Measurements from ENCODE around the gene MAP7.
"Not testable (repeated sequence)": the region's sequence is repeated elsewhere in the genome, so short reads cannot be mapped to it uniquely, and the experiment has no call there.

The MAP7 gene

DNA sequence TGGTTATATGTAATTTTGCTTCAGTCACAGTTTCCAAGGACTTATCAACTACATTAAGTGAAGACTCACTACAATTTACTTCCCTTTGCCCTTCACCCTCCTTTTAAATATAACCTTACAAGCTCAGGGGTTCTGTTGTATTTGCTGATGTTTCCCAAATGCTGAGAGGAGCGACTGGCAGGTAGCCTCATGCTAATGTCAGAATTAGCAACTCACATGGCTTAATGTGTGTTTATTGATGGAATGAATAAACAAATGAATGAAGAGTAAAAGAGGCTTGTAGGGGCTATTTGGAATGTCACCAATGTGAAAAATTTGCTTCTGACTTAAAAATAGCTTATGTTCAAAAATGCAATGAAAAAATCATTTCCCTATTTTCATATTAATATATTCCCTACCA, 41.4 kb upstream of the MAP7 start:
- no peaks in the 10 kb centered on the region for H3K79me2 ChIP-seq (ENCODE audit: low read length)
- H3F3A ChIP-seq (ENCODE audit: insufficient read depth, low read length) = peaks cover 6% of the 10 kb centered on the region
- peaks cover 22% of the 10 kb centered on the region for H3K4me1 ChIP-seq (ENCODE audit: low read length)
- no peaks in the 10 kb centered on the region for H3K36me3 ChIP-seq (replicated peaks; ENCODE audit: insufficient read depth, low read length)
- DNase-seq = no peak
- H3K9ac ChIP-seq (ENCODE audit: low read length) = no peak overlapping the region
- H3K27ac ChIP-seq (ENCODE audit: low read length) = no peak overlapping the region
- H3K4me3 ChIP-seq (ENCODE audit: low read length) = no peak overlapping the region
- TF ChIP-seq EZH2phosphoT487 (IDR thresholded peaks at IDR 0.05; ENCODE audit: low read length) = no peak
- TF ChIP-seq, protein P1, sequence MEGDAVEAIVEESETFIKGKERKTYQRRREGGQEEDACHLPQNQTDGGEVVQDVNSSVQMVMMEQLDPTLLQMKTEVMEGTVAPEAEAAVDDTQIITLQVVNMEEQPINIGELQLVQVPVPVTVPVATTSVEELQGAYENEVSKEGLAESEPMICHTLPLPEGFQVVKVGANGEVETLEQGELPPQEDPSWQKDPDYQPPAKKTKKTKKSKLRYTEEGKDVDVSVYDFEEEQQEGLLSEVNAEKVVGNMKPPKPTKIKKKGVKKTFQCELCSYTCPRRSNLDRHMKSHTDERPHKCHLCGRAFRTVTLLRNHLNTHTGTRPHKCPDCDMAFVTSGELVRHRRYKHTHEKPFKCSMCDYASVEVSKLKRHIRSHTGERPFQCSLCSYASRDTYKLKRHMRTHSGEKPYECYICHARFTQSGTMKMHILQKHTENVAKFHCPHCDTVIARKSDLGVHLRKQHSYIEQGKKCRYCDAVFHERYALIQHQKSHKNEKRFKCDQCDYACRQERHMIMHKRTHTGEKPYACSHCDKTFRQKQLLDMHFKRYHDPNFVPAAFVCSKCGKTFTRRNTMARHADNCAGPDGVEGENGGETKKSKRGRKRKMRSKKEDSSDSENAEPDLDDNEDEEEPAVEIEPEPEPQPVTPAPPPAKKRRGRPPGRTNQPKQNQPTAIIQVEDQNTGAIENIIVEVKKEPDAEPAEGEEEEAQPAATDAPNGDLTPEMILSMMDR (IDR thresholded peaks at IDR 0.05; ENCODE audit: low read length) = no peak
- TF ChIP-seq EZH2 (optimal IDR thresholded peaks at IDR 0.05; ENCODE audit: low read depth, low read length) = no peak
- H2AFZ ChIP-seq (ENCODE audit: low read length) = no peak overlapping the region
- H4K20me1 ChIP-seq (ENCODE audit: insufficient read depth, low read length) = no peaks in the 10 kb centered on the region
- H3K9me2 ChIP-seq (replicated peaks; ENCODE audit: insufficient read depth, low read length) = no peaks in the 10 kb centered on the region
- no peaks in the 10 kb centered on the region for H3K27me3 ChIP-seq (replicated peaks; ENCODE audit: insufficient read depth, low read length)
- no peak overlapping the region for H3K4me2 ChIP-seq (ENCODE audit: low read depth, low read length)
- H3K9me3 ChIP-seq (replicated peaks; ENCODE audit: insufficient read depth, low read length) = no peaks in the 10 kb centered on the region

DNA sequence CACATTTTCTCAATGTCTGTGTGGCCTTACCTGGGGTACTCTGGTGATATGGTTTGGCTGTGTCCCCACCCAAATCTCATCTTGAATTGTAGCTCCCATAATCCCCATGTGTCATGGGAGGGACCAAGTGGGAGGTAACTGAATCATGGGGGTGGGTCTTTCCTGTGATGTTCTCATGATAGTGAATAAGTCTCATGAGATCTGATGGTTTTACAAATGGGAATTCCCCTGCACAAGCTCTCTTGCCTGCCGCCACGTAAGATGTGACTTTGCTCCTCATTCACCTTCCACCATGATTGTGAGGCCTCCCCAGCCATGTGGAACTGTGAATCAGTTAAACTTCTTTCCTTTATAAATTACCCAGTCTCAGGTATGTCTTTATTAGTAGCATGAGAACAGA, 40.6 kb upstream of the MAP7 start:
- H3K4me1 ChIP-seq (ENCODE audit: low read length) = peaks cover 22% of the 10 kb centered on the region
- H3K9me3 ChIP-seq (replicated peaks; ENCODE audit: insufficient read depth, low read length); H3K9ac ChIP-seq (ENCODE audit: low read length); H3K27me3 ChIP-seq (replicated peaks; ENCODE audit: insufficient read depth, low read length); H3K4me2 ChIP-seq (ENCODE audit: low read depth, low read length); H3K36me3 ChIP-seq (replicated peaks; ENCODE audit: insufficient read depth, low read length); H3K9me2 ChIP-seq (replicated peaks; ENCODE audit: insufficient read depth, low read length); H3F3A ChIP-seq (ENCODE audit: insufficient read depth, low read length); H3K79me2 ChIP-seq (ENCODE audit: low read length); H2AFZ ChIP-seq (ENCODE audit: low read length); H3K4me3 ChIP-seq (ENCODE audit: low read length); DNase-seq; H4K20me1 ChIP-seq (ENCODE audit: insufficient read depth, low read length); H3K27ac ChIP-seq (ENCODE audit: low read length): not testable (repeated sequence)

DNA sequence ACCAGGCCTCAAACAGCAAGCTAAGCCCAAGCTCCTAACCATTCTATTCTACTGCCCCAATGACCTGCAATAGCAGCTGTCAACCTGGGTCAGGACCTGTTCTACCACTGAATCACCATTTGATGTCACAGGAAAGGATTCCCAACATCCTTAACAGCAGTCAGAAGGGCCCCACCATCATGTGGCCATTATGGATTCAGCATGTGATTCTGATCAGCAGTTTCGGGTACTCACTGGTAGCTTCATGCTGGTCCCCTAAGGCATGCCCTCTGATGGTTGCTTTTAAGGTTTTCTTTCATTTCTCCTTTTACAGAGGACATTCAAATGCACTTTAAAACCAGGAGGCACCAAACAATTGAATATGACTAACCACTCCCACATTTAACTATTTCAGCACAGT, 37.3 kb upstream of the MAP7 start:
- H3K9me2 ChIP-seq (replicated peaks; ENCODE audit: insufficient read depth, low read length) = no peaks in the 10 kb centered on the region
- no peaks in the 10 kb centered on the region for H3K36me3 ChIP-seq (replicated peaks; ENCODE audit: insufficient read depth, low read length)
- H3K79me2 ChIP-seq (ENCODE audit: low read length) = no peaks in the 10 kb centered on the region
- H3K27me3 ChIP-seq (replicated peaks; ENCODE audit: insufficient read depth, low read length) = no peaks in the 10 kb centered on the region
- no peak overlapping the region for H3K4me3 ChIP-seq (ENCODE audit: low read length)
- H3K9ac ChIP-seq (ENCODE audit: low read length) = no peak overlapping the region
- no peak for DNase-seq
- H3F3A ChIP-seq (ENCODE audit: insufficient read depth, low read length) = no peaks in the 10 kb centered on the region
- H3K27ac ChIP-seq (ENCODE audit: low read length) = no peak overlapping the region
- H4K20me1 ChIP-seq (ENCODE audit: insufficient read depth, low read length) = no peaks in the 10 kb centered on the region
- H3K4me1 ChIP-seq (ENCODE audit: low read length) = peaks cover 4% of the 10 kb centered on the region; the same call in 1 of the 2 replicates
- no peak overlapping the region for H2AFZ ChIP-seq (ENCODE audit: low read length)
- TF ChIP-seq, protein P1 (IDR thresholded peaks at IDR 0.05; ENCODE audit: low read length) = no peak
- TF ChIP-seq EZH2phosphoT487 (IDR thresholded peaks at IDR 0.05; ENCODE audit: low read length) (no peak), EZH2 (optimal IDR thresholded peaks at IDR 0.05; ENCODE audit: low read depth, low read length) (no peak)
- H3K9me3 ChIP-seq (replicated peaks; ENCODE audit: insufficient read depth, low read length) = no peaks in the 10 kb centered on the region
- H3K4me2 ChIP-seq (ENCODE audit: low read depth, low read length) = no peak overlapping the region

DNA sequence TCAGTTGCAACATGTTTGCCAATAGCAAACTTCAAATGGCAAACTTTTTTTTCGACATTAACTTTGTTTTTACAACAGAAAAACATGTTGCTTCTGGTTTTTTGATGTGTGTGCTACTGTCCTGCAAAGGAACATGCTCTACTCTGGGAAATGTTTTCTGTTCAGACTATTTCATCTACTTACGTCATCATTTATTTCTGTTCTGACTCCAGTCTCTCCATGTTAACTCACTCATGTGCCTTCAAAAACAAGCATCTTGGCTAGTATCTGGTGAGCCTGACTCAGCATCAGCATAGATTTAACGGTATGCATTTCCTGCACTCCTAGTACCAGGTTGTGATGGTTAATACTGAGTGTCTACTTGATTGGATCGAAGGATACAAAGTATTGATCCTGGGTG, 36.1 kb upstream of the MAP7 start:
- H3K36me3 ChIP-seq (replicated peaks; ENCODE audit: insufficient read depth, low read length) = no peaks in the 10 kb centered on the region
- no peaks in the 10 kb centered on the region for H3K79me2 ChIP-seq (ENCODE audit: low read length)
- H4K20me1 ChIP-seq (ENCODE audit: insufficient read depth, low read length) = no peaks in the 10 kb centered on the region
- no peaks in the 10 kb centered on the region for H3K9me2 ChIP-seq (replicated peaks; ENCODE audit: insufficient read depth, low read length)
- H2AFZ ChIP-seq (ENCODE audit: low read length) = no peak overlapping the region
- H3K4me2 ChIP-seq (ENCODE audit: low read depth, low read length) = no peak overlapping the region
- peaks cover 4% of the 10 kb centered on the region; the same call in 1 of the 2 replicates for H3K4me1 ChIP-seq (ENCODE audit: low read length)
- H3K9me3 ChIP-seq (replicated peaks; ENCODE audit: insufficient read depth, low read length) = no peaks in the 10 kb centered on the region
- H3K9ac ChIP-seq (ENCODE audit: low read length) = no peak overlapping the region
- no peak for DNase-seq
- TF ChIP-seq, protein P1 (IDR thresholded peaks at IDR 0.05; ENCODE audit: low read length) = no peak
- TF ChIP-seq EZH2phosphoT487 (IDR thresholded peaks at IDR 0.05; ENCODE audit: low read length) = no peak
- no peak for TF ChIP-seq EZH2 (optimal IDR thresholded peaks at IDR 0.05; ENCODE audit: low read depth, low read length)
- no peaks in the 10 kb centered on the region for H3K27me3 ChIP-seq (replicated peaks; ENCODE audit: insufficient read depth, low read length)
- H3K27ac ChIP-seq (ENCODE audit: low read length) = no peak overlapping the region
- no peaks in the 10 kb centered on the region for H3F3A ChIP-seq (ENCODE audit: insufficient read depth, low read length)
- no peak overlapping the region for H3K4me3 ChIP-seq (ENCODE audit: low read length)

DNA sequence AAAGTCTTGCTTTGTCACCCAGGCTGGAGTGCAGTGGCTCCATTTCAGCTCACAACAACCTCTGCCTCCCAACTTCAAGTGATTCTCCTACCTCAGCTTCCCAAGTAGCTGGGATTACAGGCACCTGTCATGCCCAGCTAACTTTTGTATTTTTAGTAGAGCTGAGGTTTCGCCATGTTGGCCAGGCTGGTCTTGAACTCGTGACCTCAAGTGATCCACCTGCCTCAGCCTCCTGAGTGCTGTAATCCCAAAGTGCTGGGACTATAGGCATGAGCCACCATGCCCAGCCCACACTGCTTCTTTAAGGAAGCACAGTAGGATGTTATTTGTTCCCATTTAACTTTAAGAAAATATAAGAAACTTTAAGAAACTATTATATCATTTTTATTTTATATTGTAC, 35.3 kb upstream of the MAP7 start:
- not testable (repeated sequence) for H2AFZ ChIP-seq (ENCODE audit: low read length); H3K4me1 ChIP-seq (ENCODE audit: low read length); H3K27me3 ChIP-seq (replicated peaks; ENCODE audit: insufficient read depth, low read length); DNase-seq; H3K27ac ChIP-seq (ENCODE audit: low read length); H3K36me3 ChIP-seq (replicated peaks; ENCODE audit: insufficient read depth, low read length); H3K4me3 ChIP-seq (ENCODE audit: low read length); H3K4me2 ChIP-seq (ENCODE audit: low read depth, low read length); H4K20me1 ChIP-seq (ENCODE audit: insufficient read depth, low read length); H3K9me2 ChIP-seq (replicated peaks; ENCODE audit: insufficient read depth, low read length); H3F3A ChIP-seq (ENCODE audit: insufficient read depth, low read length); H3K9me3 ChIP-seq (replicated peaks; ENCODE audit: insufficient read depth, low read length); H3K79me2 ChIP-seq (ENCODE audit: low read length); H3K9ac ChIP-seq (ENCODE audit: low read length)

DNA sequence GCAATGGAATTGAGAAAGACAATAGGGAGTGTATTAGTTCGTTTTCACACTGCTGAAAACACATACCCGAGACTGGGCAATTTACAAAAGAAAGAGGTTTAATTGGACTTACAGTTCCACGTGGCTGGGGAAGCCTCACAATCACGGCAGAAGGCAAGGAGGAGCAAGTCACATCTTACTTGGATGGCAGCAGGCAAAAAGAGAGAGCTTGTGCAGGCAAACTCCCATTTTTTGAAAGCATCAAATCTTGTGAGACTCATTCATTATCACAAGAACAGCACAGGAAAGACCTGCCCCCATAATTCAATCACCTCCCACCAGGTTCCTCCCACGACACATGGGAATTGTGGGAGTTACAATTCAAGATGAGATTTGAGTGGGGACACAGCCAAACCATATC, 34.1 kb upstream of the MAP7 start:
- not testable (repeated sequence) for DNase-seq; H3K9me2 ChIP-seq (replicated peaks; ENCODE audit: insufficient read depth, low read length); H3K27me3 ChIP-seq (replicated peaks; ENCODE audit: insufficient read depth, low read length); H3K9me3 ChIP-seq (replicated peaks; ENCODE audit: insufficient read depth, low read length); H3K27ac ChIP-seq (ENCODE audit: low read length); H3K9ac ChIP-seq (ENCODE audit: low read length); H3K4me1 ChIP-seq (ENCODE audit: low read length); H3F3A ChIP-seq (ENCODE audit: insufficient read depth, low read length); H2AFZ ChIP-seq (ENCODE audit: low read length); H4K20me1 ChIP-seq (ENCODE audit: insufficient read depth, low read length); H3K4me3 ChIP-seq (ENCODE audit: low read length); H3K36me3 ChIP-seq (replicated peaks; ENCODE audit: insufficient read depth, low read length); H3K4me2 ChIP-seq (ENCODE audit: low read depth, low read length); H3K79me2 ChIP-seq (ENCODE audit: low read length)

Measured in MM.1S (cell line).